GM19372 (cell line): ENCODE measurements around the gene PKNOX2.
"Not testable (repeated sequence)": the region's sequence is repeated elsewhere in the genome, so short reads cannot be mapped to it uniquely, and the experiment has no call there.

Experiments
- ATAC-seq: cut with Tn5 transposase; IDR thresholded peaks from one replicate; pipeline ENCODE4 v1.9.1; 2021; ENCODE audit warnings: mild to moderate bottlenecking, low read depth, moderate library complexity; ENCODE audit not compliant: unreplicated experiment

The PKNOX2 gene

GRCh38 chr11:125201525-125202141 lies 37.1 kb downstream of the PKNOX2 start:
- no peak for ATAC-seq

DNA sequence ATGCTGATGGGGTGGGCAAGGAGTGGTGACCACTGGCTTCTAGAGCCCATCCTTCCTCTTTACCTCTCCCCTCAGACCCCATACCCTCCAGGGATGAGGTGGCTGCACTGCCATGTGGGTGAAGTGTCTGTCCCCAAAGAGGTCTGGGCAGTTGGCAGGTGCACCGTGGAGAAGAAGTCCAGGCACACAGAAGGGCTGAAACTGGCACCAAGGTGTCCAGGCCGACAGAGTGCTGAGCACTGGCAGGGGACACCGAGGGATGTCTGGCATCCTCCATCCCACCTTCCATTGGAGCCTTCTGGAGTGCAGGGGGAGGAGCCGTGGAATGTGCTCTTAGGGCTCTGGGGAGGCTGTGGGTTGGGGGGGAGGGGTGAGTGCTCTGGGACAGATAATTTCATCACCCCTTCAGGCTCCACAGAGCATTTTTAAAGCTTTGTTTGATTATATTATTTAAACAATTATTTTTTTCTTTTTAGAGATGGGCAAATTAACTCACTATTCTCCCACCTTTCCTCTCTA lies 37.9 kb downstream of the PKNOX2 start:
- ATAC-seq, result no peak

- ATAC-seq, result no peak
Observed at GRCh38 chr11:125202977-125203376, 38.4 kb downstream of the PKNOX2 start.

- no peak for ATAC-seq
Observed at GRCh38 chr11:125207866-125208425, 43.4 kb downstream of the PKNOX2 start.

DNA sequence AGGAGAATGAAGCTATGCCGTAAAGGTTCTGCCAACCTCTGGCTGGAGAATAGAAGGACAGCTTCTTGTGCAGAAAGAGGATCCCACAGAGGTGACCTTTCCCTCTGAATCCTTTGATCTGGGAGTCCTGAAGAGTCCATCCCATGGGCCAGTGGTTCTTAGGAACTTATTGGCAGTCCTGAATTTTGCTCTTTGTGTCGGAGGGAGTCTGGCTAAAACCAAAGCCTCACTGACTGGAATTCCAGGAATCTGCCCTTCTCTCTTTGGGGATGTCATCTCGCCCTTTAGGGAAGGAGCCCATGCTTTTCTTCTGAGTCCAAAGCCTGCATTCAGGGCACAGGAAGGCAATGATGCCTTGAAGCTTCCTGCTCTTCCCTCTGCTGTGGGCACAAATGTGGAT lies 45.5 kb downstream of the PKNOX2 start:
- ATAC-seq, result no peak

- ATAC-seq, result no peak
Observed at GRCh38 chr11:125211191-125211947, 46.8 kb downstream of the PKNOX2 start.

DNA sequence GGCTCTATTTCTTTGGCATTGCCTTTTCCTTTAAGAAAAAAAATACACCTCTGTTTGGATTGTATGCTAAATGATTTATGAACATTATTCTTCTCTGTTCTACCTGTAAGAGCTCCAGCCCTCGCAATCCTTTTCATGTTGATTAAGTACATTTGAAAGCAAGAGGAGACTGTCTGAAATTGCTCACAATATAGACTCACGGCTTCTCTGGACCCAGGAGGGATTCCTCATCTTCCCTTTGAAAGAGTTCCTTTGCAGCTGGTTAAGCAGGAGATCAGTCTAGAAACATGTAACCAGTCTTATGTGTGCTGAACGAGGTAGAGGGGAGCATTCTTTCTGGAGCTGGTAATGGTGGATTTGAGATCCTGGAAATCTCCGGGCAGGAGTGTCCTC lies 47.4 kb downstream of the PKNOX2 start:
- ATAC-seq, result no peak

- ATAC-seq, result no peak
Observed at GRCh38 chr11:125214601-125215565, 50.3 kb downstream of the PKNOX2 start.

DNA sequence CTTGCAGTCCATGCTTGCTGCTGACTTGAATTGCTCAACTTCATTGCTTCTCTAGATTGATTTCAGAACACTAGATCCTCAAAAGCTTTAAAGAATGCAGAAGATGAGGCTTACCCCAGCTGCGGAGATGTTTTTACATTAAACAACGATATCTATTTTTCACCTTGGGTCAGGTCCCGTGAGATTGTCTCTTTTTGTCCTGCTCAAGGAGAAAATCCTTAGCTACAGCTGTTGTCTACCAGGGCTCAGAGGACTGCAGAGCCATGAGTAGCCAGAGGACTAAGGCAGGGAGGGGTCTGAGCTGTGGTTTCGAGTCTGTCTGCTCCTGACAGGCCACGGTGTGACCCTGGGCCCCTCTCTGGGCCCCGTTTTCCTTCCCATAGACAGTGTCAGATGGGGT lies 51.4 kb downstream of the PKNOX2 start:
- ATAC-seq, result no peak

DNA sequence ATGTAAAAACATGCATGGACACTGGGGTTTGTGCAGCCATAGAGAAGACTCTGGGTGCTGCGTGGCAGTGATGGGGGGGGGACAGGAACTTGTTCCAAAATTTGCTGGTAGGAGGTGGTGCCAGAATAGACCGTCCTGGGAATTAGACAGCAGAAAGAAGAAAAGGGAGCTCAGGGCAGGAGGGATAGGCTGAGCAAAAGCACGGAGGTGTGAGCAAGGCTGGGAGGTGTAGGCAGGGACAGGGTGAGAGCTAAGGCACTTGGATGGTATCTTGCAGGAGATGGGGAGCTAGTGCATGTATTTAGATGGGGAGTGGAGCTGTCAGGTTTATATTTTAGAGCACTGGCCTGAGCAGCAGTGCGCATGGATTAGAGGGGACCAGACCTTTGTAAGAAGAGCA lies 53.8 kb downstream of the PKNOX2 start:
- no peak for ATAC-seq

- ATAC-seq, result no peak
Observed at GRCh38 chr11:125221461-125221860, 56.9 kb downstream of the PKNOX2 start.

- ATAC-seq, result no peak
Observed at GRCh38 chr11:125222494-125222893, 57.9 kb downstream of the PKNOX2 start.

GRCh38 chr11:125223161-125223560 lies 58.6 kb downstream of the PKNOX2 start:
- not testable (repeated sequence) for ATAC-seq

- ATAC-seq, result no peak
Observed at GRCh38 chr11:125223901-125224361, 59.4 kb downstream of the PKNOX2 start.

DNA sequence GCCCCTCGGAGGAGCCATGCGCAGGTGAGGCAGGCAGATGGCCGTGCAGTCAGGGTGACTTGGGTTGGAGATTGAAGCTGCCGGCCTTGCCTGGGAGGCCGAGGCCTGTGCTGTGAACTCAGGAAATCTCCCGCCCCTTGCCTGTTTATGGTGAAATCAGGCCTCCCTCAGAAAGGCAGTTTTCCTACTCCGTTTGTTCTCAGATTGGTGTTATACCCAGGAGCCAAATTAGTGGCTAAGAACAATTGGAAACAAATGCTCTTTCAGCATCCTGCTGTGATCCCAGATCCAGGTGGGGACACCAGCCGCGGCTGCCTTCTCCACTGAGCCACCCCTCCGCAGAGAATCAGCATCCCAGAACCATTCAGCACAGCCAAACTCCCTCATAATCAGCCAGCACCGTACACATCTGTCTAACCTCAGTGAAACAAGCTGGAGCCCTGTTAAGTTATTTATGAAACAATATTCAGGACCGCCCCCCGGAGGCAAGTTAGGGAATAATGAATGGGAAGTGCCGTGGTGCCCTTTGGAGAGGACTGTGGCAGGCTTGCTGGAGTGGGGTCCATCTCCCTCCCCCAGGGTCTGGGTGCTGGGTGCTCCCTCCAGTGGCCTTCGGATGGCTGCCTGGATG lies 60.0 kb downstream of the PKNOX2 start:
- ATAC-seq, result no peak

DNA sequence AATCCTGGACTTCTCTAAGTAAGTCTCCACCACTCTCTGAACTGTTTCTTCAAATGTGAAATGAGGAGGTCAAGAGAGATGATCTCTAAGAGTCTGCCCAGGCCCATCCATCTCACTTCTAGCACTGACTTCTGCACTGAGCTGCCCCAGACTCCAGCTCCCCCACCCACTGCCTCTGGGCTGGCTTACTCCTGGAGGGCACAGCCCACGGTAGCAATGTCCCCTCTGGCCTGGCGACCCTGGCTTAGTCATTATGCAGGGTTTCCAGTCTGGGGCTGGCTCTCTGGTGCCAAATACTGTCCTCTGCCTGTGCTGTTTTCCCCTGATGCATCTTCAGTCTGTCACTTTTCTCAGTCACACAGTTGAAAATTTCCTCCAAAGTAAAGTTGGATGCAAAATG lies 60.9 kb downstream of the PKNOX2 start:
- ATAC-seq, result no peak

GRCh38 chr11:125226031-125226430 lies 61.5 kb downstream of the PKNOX2 start:
- ATAC-seq, result no peak

DNA sequence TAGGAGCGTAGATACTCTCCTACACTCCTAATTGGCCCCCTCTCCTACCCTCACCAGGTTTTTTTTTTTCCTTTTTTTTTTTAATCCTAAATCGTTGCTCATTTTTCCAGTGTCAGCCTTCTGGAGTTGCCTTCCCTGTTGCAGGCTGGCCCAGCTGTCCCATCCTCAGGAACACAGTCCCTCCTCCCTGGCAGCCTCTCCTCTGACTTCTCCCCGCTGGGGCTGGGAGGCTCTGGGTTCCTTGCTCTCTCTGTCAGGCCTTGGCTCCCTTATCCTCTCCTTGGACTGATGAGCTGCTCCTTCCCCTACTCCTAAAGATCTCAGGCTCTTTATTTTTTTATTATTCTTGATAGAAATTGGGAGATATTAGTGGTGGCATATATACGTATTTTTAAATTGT lies 62.2 kb downstream of the PKNOX2 start:
- no peak for ATAC-seq

- ATAC-seq, result no peak
Observed at GRCh38 chr11:125227151-125227550, 62.6 kb downstream of the PKNOX2 start.

DNA sequence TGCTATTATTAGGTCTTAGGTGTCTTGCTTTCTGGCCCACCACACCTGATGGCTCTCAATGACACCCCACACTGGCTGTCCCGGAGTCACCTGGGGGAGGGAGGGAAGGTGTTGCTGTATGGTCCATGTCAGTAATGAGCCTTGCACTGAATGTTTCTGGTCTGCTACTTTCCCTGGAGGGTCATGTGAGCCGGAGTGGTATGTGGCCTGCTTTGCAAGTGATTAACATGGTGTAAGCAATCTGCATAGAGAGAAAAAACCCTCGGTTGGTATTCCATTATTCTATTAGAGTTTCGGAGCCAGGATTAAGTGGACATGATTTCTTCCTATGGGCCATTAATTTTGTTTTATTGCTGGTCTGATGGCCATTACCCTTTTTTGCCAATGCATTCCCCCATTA lies 63.9 kb downstream of the PKNOX2 start:
- no peak for ATAC-seq
